ENCODE measurements around the gene BAHCC1. TPM values are rescaled to one million over a fixed set of nuclear protein-coding genes. Genes with fewer than 3 reads are reported as not detected.

BAHCC1 gene
- total and polyA plus RNA-seq, 8 donors, result 4.9 to 56.2 (median 9.4) TPM

GRCh38 chr17:81466564-81467472 lies 71.6 kb downstream of the BAHCC1 start:
- TF ChIP-seq POLR2AphosphoS5 (IDR thresholded peaks at IDR 0.05) (no peak), POLR2A (IDR thresholded peaks at IDR 0.05) (no peak), EP300 (IDR thresholded peaks at IDR 0.05) (no peak)
- TF ChIP-seq, protein P1, sequence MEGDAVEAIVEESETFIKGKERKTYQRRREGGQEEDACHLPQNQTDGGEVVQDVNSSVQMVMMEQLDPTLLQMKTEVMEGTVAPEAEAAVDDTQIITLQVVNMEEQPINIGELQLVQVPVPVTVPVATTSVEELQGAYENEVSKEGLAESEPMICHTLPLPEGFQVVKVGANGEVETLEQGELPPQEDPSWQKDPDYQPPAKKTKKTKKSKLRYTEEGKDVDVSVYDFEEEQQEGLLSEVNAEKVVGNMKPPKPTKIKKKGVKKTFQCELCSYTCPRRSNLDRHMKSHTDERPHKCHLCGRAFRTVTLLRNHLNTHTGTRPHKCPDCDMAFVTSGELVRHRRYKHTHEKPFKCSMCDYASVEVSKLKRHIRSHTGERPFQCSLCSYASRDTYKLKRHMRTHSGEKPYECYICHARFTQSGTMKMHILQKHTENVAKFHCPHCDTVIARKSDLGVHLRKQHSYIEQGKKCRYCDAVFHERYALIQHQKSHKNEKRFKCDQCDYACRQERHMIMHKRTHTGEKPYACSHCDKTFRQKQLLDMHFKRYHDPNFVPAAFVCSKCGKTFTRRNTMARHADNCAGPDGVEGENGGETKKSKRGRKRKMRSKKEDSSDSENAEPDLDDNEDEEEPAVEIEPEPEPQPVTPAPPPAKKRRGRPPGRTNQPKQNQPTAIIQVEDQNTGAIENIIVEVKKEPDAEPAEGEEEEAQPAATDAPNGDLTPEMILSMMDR (IDR thresholded peaks at IDR 0.05), result no peak
- no peak overlapping the region for H3K4me3 ChIP-seq
- no peaks in the 10 kb centered on the region for H3K9me3 ChIP-seq
- peak in 1 of 2 donors; percentile 56 for DNase-seq
- peak overlapping the region in 1 of 5 donors; percentile 29 for H3K27ac ChIP-seq
- peaks cover 0 to 34% (median 23%) of the 10 kb centered on the region in 4 donors for H3K36me3 ChIP-seq
- WGBS, 5 donors, result 71 to 84% (median 77%) methylated on average over 29 to 33 of the region's 33 CpGs
- H3K27me3 ChIP-seq, result no peaks in the 10 kb centered on the region
- H3K4me1 ChIP-seq, result peaks cover 5 to 34% (median 24%) of the 10 kb centered on the region in 4 donors
- intact Hi-C loops (cut with DNase I; ENCODE audit: low total_unique reads), result no loop called here

DNA sequence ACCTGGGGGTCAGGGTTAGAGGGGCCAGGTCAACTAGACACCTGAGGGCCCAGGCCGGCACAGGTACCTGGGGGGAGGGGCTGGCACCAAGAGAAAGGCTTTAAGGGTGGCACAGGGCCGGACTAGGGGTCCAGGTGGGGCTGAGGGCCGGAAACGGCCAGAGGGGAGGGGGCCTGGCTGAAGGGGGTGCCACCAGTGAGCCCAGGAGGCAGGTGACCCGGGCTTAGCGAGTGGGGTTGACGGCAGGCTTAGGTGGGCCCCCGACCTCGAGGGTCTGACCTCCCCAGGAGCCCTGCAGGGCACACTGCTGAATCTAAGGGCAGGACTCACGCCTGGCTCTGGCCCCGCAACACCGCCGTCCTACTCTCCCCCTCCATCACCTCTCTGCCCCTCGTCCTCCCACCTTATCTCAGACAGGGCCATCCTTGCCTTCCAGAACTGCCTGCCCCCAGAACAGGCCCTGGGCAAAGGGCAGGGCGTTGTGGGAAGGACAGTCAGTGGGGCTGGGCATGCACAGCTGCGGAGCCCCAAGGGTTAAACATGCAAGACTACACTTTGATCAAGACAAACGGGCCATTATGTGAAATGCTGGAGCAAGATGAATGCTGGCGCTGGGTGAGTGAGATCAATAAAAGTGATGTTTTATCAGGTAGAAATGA lies 73.0 kb downstream of the BAHCC1 start:
- TF ChIP-seq POLR2A (IDR thresholded peaks at IDR 0.05) (no peak), EP300 (IDR thresholded peaks at IDR 0.05) (no peak), POLR2AphosphoS5 (IDR thresholded peaks at IDR 0.05) (no peak)
- TF ChIP-seq, protein P1 (IDR thresholded peaks at IDR 0.05), result no peak
- 59 to 71% (median 64%) methylated on average over 5 to 18 of the region's 18 CpGs for WGBS, 5 donors
- intact Hi-C loops (cut with DNase I; ENCODE audit: low total_unique reads), result no loop called here
- Histone ChIP-seq H3K4me1 (peaks cover 5 to 34% (median 21%) of the 10 kb centered on the region in 4 donors), H3K36me3 (peaks cover 0 to 20% (median 9%) of the 10 kb centered on the region in 4 donors), H3K9me3 (no peaks in the 10 kb centered on the region), H3K27me3 (no peaks in the 10 kb centered on the region), H3K4me3 (no peak overlapping the region), H3K27ac (no peak overlapping the region)
- no peak for DNase-seq

GRCh38 chr17:81468770-81469121 lies 73.5 kb downstream of the BAHCC1 start:
- WGBS, 5 donors, result 25 to 71% (median 43%) methylated on average over 16 to 18 of the region's 18 CpGs
- Histone ChIP-seq H3K27ac (peak overlapping the region in 1 of 5 donors; percentile 18), H3K4me1 (peaks cover 5 to 31% (median 20%) of the 10 kb centered on the region in 4 donors), H3K27me3 (no peaks in the 10 kb centered on the region), H3K9me3 (no peaks in the 10 kb centered on the region), H3K4me3 (no peak overlapping the region), H3K36me3 (peaks cover 0 to 15% (median 4%) of the 10 kb centered on the region in 4 donors)
- TF ChIP-seq EP300 (IDR thresholded peaks at IDR 0.05), result no peak
- no peak for TF ChIP-seq POLR2AphosphoS5 (IDR thresholded peaks at IDR 0.05)
- no peak for TF ChIP-seq POLR2A (IDR thresholded peaks at IDR 0.05)
- TF ChIP-seq, protein P1 (IDR thresholded peaks at IDR 0.05), result no peak
- DNase-seq, result no peak
- intact Hi-C loops (cut with DNase I; ENCODE audit: low total_unique reads), result no loop called here

DNA sequence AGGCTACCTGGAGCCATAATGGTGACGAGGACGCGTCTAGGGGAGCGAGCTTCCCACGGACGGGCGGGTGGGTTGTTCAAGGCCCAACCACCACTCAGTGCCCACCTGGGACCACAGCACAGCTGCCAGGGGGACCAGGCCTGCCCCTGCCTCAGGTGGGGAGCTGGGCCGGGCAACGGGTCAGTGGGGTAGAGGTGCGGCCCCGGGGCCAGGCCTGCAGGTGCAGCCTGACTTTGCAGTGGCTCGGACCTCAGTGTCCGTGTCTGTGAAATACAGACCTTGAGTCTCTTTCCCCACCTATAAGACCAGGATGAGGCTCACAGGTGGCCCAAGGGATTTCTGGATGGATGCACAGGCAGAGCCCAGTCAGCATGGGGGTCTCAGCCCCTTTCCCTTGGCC lies 74.0 kb downstream of the BAHCC1 start:
- no peak for DNase-seq
- Histone ChIP-seq H3K4me1 (peaks cover 5 to 26% (median 17%) of the 10 kb centered on the region in 4 donors), H3K9me3 (no peaks in the 10 kb centered on the region), H3K36me3 (peaks cover 0 to 10% (median 0%) of the 10 kb centered on the region in 4 donors), H3K27ac (peak overlapping the region in 1 of 5 donors; percentile 18), H3K27me3 (no peaks in the 10 kb centered on the region), H3K4me3 (no peak overlapping the region)
- WGBS, 5 donors, result 73 to 95% (median 77%) methylated on average over 9 to 13 of the region's 13 CpGs; no CpG with 5 or more reads in 1 of the 5 donors
- no peak for TF ChIP-seq EP300 (IDR thresholded peaks at IDR 0.05)
- TF ChIP-seq, protein P1 (IDR thresholded peaks at IDR 0.05), result no peak
- TF ChIP-seq POLR2AphosphoS5 (IDR thresholded peaks at IDR 0.05), result no peak
- intact Hi-C loops (cut with DNase I; ENCODE audit: low total_unique reads), result no loop called here
